Measurements from ENCODE around the gene FUT1. TPM values are rescaled to one million over a fixed set of nuclear protein-coding genes. Genes with fewer than 3 reads are reported as not detected.

The FUT1 gene
- total and polyA plus RNA-seq, 9 of the 15 experiments (the other 6 are each of a cell fraction or from before 2014, with no cell fraction given), result 2.3 to 18.5 (median 8.8) TPM

DNA sequence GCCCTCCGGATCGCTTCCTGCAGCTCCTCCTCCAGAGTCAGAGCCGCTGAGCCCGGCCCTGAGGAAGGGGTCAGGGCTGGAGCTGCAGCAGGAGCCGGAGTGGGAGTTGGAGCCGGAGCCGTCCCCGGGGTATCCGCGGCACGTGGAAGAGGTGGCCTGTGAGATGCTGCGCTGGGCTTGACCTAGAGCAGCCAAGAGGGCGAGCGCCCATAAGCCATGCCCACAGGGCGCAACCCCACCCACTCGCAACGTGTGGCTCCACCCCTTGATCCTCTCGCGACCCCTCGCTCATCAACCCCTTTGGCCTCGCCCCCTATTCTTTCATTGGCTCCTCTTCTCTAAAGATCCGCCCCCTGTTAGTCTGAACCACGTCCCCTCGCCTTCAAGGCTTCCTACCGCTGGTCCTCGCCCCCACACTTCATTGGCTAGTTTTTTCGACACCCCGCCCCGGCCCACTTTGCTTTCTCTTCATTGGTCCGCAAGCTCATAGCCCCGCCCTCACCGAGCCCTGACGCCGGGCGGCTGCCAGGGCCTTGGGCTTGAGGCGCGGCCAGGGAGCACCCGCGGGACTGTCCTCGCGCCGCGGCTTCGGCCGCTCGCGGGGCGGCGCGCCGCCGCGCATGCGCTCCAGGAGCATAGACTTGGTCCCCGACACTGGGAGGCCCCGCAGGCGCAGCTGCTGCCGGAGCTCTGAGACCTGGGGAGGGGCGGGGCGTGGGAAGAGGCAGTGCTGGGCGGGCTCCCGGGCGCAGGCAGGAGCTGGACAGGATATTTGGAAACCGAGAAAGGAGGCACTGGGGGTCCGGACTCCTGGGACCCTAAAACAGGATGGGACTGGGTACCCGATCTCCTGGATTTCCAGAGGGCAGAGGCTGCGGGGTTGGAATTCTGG lies 38.3 kb downstream of the FUT1 start (continued):
- TF ChIP-seq CHD4 (IDR thresholded peaks at IDR 0.05; ENCODE audit: insufficient read depth, insufficient replicate concordance, low read depth, low read length, poor library complexity, severe bottlenecking) (no peak), ATF1 (CRISPR knock-in tag; IDR thresholded peaks at IDR 0.05) (no peak; the same call in 1 of the 2 replicates), ATF1 (tag; IDR thresholded peaks at IDR 0.05) (peak; percentile 83), PRPF4 (IDR thresholded peaks at IDR 0.05; ENCODE audit: insufficient read depth, low read depth, low read length, poor library complexity, severe bottlenecking) (no peak), HDAC1 (IDR thresholded peaks at IDR 0.05) (peak in 1 of 2 experiments; percentile 67; a peak in 2 of 4 replicates), JUN (IDR thresholded peaks at IDR 0.05; ENCODE audit: borderline replicate concordance, low read depth, low read length) (0 out of 2 replicates have a peak, but pooled peaks have one; percentile 3), JUN (CRISPR knock-in tag; IDR thresholded peaks at IDR 0.05; ENCODE audit: borderline replicate concordance) (no peak), ERF (CRISPR knock-in tag; IDR thresholded peaks at IDR 0.05) (0 out of 2 replicates have a peak, but pooled peaks have one; percentile 28), CEBPG (CRISPR knock-in tag; IDR thresholded peaks at IDR 0.05) (peak; percentile 40; the same call in 1 of the 2 replicates), CEBPG (tag; conservative IDR thresholded peaks at IDR 0.05 in 1 of 2, IDR thresholded peaks at IDR 0.05 in 1 of 2) (no peak), ZNF583 (CRISPR knock-in tag; IDR thresholded peaks at IDR 0.05) (no peak), PTBP1 (IDR thresholded peaks at IDR 0.05; ENCODE audit: low read depth, low read length) (no peak), ZNF699 (CRISPR knock-in tag; IDR thresholded peaks at IDR 0.05; ENCODE audit: insufficient replicate concordance) (no peak), TAF7 (tag; IDR thresholded peaks at IDR 0.05) (no peak), NELFE (IDR thresholded peaks at IDR 0.05; ENCODE audit: insufficient read depth, insufficient read length) (no peak), XRCC3 (IDR thresholded peaks at IDR 0.05) (no peak), KDM1A (IDR thresholded peaks at IDR 0.05) (no peak), FIP1L1 (IDR thresholded peaks at IDR 0.05; ENCODE audit: low read depth, low read length, poor library complexity, severe bottlenecking) (peak; percentile 41)
- TF ChIP-seq, protein P1, sequence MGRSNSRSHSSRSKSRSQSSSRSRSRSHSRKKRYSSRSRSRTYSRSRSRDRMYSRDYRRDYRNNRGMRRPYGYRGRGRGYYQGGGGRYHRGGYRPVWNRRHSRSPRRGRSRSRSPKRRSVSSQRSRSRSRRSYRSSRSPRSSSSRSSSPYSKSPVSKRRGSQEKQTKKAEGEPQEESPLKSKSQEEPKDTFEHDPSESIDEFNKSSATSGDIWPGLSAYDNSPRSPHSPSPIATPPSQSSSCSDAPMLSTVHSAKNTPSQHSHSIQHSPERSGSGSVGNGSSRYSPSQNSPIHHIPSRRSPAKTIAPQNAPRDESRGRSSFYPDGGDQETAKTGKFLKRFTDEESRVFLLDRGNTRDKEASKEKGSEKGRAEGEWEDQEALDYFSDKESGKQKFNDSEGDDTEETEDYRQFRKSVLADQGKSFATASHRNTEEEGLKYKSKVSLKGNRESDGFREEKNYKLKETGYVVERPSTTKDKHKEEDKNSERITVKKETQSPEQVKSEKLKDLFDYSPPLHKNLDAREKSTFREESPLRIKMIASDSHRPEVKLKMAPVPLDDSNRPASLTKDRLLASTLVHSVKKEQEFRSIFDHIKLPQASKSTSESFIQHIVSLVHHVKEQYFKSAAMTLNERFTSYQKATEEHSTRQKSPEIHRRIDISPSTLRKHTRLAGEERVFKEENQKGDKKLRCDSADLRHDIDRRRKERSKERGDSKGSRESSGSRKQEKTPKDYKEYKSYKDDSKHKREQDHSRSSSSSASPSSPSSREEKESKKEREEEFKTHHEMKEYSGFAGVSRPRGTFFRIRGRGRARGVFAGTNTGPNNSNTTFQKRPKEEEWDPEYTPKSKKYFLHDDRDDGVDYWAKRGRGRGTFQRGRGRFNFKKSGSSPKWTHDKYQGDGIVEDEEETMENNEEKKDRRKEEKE (IDR thresholded peaks at IDR 0.05; ENCODE audit: borderline replicate concordance in 1 of 2, control insufficient read depth in 1 of 2, low read depth in 2 of 2, low read length in 1 of 2), result no peak
- TF ChIP-seq, protein P2, sequence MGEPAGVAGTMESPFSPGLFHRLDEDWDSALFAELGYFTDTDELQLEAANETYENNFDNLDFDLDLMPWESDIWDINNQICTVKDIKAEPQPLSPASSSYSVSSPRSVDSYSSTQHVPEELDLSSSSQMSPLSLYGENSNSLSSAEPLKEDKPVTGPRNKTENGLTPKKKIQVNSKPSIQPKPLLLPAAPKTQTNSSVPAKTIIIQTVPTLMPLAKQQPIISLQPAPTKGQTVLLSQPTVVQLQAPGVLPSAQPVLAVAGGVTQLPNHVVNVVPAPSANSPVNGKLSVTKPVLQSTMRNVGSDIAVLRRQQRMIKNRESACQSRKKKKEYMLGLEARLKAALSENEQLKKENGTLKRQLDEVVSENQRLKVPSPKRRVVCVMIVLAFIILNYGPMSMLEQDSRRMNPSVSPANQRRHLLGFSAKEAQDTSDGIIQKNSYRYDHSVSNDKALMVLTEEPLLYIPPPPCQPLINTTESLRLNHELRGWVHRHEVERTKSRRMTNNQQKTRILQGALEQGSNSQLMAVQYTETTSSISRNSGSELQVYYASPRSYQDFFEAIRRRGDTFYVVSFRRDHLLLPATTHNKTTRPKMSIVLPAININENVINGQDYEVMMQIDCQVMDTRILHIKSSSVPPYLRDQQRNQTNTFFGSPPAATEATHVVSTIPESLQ (CRISPR knock-in tag; IDR thresholded peaks at IDR 0.05), result no peak
- TF ChIP-seq, protein P3, sequence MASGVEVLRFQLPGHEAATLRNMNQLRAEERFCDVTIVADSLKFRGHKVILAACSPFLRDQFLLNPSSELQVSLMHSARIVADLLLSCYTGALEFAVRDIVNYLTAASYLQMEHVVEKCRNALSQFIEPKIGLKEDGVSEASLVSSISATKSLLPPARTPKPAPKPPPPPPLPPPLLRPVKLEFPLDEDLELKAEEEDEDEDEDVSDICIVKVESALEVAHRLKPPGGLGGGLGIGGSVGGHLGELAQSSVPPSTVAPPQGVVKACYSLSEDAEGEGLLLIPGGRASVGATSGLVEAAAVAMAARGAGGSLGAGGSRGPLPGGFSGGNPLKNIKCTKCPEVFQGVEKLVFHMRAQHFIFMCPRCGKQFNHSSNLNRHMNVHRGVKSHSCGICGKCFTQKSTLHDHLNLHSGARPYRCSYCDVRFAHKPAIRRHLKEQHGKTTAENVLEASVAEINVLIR (CRISPR knock-in tag; IDR thresholded peaks at IDR 0.05), result no peak

All from K562 (cell line).